VCaP (cell line): ENCODE results near the gene BTBD10.

ENCODE experiments used
- H3K27ac ChIP-seq: fragments of 450-650 bp; 2 replicates; pipeline ENCODE4 v1.5.1; 2017
- TF ChIP-seq, protein P1 (sequence below): fragments of 450-650 bp; conservative IDR thresholded peaks from 2 replicates; pipeline ENCODE4 v1.5.1; 2017; ENCODE audit warnings: mild to moderate bottlenecking, moderate library complexity

The BTBD10 gene

DNA sequence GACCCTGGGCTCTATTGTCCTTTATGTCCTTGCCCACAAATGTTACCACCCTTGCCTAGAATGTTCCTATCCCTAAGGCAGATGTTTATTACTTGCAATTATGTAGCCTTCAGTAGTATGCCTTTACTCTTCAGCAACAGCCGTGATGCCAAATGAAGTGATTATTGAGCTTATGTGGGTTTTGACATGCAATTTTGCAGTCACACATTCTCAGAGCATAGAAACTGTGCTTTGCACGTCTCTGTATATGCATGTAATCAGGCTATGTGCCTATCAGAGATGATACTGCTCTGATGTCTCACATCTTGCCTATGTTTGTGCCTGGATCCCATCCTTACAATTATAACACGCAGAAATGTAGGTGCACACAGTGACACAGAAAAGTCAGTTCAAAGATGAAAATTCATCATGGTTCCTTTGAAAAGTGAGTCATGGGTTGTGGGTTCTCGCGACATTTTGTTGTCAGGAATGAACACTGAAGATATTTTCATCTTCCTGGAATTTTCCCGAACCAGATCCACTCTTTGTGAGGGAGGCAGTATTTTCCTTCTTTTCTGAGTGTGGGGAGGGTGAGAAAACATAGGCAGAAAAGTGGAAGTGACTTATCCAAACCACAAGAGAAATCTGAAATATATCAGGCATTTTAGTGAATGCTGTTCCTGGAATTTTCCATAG is 104.3 kb downstream of the BTBD10 start:
- TF ChIP-seq, protein P1, sequence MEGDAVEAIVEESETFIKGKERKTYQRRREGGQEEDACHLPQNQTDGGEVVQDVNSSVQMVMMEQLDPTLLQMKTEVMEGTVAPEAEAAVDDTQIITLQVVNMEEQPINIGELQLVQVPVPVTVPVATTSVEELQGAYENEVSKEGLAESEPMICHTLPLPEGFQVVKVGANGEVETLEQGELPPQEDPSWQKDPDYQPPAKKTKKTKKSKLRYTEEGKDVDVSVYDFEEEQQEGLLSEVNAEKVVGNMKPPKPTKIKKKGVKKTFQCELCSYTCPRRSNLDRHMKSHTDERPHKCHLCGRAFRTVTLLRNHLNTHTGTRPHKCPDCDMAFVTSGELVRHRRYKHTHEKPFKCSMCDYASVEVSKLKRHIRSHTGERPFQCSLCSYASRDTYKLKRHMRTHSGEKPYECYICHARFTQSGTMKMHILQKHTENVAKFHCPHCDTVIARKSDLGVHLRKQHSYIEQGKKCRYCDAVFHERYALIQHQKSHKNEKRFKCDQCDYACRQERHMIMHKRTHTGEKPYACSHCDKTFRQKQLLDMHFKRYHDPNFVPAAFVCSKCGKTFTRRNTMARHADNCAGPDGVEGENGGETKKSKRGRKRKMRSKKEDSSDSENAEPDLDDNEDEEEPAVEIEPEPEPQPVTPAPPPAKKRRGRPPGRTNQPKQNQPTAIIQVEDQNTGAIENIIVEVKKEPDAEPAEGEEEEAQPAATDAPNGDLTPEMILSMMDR, result no peak
- no peak overlapping the region for H3K27ac ChIP-seq

DNA sequence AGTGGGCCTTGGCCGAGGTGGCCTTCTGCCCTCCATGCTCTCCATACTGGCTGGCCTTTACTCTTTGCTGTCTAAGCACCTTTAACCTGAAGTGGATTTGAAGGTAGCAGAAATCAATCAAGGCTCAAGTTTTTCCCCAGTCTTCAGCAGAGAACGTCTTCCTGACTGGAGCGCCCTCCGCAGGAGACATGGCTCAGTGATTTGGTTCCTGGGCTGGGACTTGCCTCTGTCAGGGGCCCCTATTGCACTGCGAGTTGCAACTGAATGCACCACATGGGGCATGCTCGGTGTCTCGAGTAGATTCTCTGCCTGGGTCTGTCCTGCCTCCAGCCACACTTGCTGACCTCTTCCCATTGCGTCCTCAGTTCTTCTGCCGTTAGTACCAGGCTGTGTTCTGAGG is 105.8 kb downstream of the BTBD10 start:
- H3K27ac ChIP-seq, result no peak overlapping the region
- TF ChIP-seq, protein P1, result no peak

DNA sequence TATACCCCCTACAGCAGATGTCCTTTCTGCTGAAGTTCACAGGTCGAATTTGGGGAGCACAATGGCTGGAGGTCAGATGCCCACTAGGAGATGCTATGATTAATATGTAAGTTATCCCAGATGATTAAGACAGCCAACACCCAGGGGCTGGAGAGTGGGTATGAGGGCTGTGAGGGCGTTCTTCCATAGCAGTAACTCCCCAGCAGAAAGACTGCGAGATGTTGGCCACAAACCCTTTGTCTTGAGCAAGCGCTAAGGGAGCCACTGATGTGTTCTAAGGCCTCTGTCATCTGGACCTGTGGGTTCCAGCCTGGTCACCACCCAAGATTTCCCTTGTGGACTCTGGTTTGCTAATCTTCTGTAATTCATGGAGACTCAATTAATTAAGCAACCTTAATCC is 107.8 kb downstream of the BTBD10 start:
- TF ChIP-seq, protein P1, result no peak
- H3K27ac ChIP-seq, result no peak overlapping the region

DNA sequence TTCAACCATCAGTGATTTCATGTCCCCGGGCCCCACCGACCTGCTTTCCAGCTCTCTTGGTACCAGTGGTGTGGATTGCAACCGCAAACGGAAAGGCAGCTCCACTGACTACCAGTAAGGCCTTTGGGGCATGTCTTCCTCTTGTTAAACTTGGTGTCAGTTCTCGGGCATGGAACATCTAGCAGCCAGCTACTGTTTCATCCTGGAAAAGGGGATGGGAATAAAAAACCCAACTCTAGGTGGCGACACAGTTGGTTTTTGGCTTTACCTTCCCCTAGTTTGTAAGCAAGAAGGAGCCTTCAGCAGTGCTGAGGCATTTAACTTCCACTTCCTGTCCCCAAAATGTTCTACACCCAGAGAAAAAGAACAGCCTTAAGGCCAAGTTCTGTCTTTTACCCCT is 108.7 kb downstream of the BTBD10 start:
- no peak overlapping the region for H3K27ac ChIP-seq

DNA sequence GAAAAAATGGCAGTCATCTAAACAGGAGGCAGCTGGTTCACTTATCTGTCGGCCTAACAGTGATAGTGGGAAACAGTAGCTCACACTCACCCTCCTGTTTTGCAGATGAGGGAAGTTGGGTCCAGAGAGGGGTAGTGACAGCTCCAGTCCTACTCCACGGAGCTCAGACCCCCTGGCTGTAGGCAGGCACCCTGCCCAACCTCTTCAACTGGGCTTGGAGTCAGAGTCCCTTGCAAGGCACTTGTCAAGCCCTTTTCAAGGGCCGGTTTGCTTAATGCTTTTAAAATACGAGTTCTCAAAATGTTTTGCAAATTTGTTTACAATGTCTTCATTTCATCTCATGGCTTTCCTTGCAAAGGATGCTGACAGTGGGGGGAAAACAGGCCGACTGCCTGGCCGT is 110.3 kb downstream of the BTBD10 start:
- H3K27ac ChIP-seq, result no peak overlapping the region
- TF ChIP-seq, protein P1, result no peak

More for the DNA sequence above, 108.7 kb downstream of the BTBD10 start:
- TF ChIP-seq, protein P1, result no peak

GRCh38 chr11:13349581-13349980 is 113.4 kb downstream of the BTBD10 start:
- no peak overlapping the region for H3K27ac ChIP-seq
- TF ChIP-seq, protein P1, result no peak

DNA sequence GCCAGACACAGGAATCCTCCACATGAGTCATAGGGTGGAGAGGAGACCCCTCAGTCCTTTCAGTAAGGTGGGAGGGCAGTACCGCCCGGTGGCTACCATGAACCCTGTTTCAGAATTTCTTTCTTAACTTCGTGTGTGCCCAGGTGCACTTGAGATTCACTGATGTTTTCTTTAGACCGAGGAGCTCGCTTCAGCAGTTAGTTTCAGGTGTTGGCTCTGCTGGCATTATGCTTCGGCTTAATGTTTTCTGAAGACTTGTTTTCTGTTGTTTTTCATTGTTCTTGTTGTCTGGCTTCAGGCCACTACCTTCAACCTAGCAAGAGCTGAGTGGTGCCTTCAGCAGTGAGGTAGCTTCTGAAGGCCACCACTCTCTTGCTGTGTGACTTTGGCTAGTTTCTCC is 114.0 kb downstream of the BTBD10 start:
- TF ChIP-seq, protein P1, result no peak
- no peak overlapping the region for H3K27ac ChIP-seq
